Thyroid gland (tissue), 4 donors: ENCODE results near the gene CNDP2. TPM values are rescaled to one million over a fixed set of nuclear protein-coding genes. Genes with fewer than 3 reads are reported as not detected.

Experiments used
- DNase-seq, 2 donors: peaks; one replicate each; pipeline ENCODE4 v3.0.0-alpha.2; 2019
- H3K27ac ChIP-seq, 3 donors: fragments of 200-600 bp; sonication (generic); 1 replicate in 2 of 3; 2 replicates in 1 of 3; pipeline ENCODE4 v1.5.1; 2016 to 2019; ENCODE audit warnings: mild to moderate bottlenecking in 1 of 3, moderate library complexity in 1 of 3
- H3K27me3 ChIP-seq: fragments of 200-600 bp; sonication (generic); one replicate; pipeline ENCODE4 v1.5.1; 2019
- H3K36me3 ChIP-seq, 2 donors: fragments of 200-600 bp; sonication (generic); one replicate each; pipeline ENCODE4 v1.5.1; 2016 to 2019
- H3K4me1 ChIP-seq, 2 donors: fragments of 200-600 bp; sonication (generic); one replicate each; pipeline ENCODE4 v1.5.1; 2017 to 2019
- H3K4me3 ChIP-seq, 3 donors: fragments of 200-600 bp; sonication (generic); replicated peaks in 1 of 3; 1 replicate in 2 of 3; 2 replicates in 1 of 3; pipeline ENCODE4 v1.5.1; 2016; ENCODE audit warnings: mild to moderate bottlenecking in 1 of 3
- H3K9me3 ChIP-seq: fragments of 200-600 bp; sonication (generic); one replicate; pipeline ENCODE4 v1.5.1; 2017
- CTCF ChIP-seq, 6 experiments: fragments of 200-600 bp in 3 of 6; fragments of 450-650 bp in 3 of 6; sonication (generic) in 3 of 6; IDR thresholded peaks; one replicate each; pipeline ENCODE4 v1.5.1; 2016 to 2019; ENCODE audit warnings: antibody characterized with exemption in 6 of 6, mild to moderate bottlenecking in 2 of 6, inconsistent platforms in 1 of 6, moderate library complexity in 1 of 6
- POLR2A ChIP-seq, 2 donors: fragments of 450-650 bp; IDR thresholded peaks; one replicate each; pipeline ENCODE4 v1.6.1; 2017; ENCODE audit warnings: antibody characterized with exemption in 2 of 2, mild to moderate bottlenecking in 2 of 2, moderate library complexity in 1 of 2
- WGBS, 2 donors: methylation state at CpG; one replicate each; pipeline ENCODE4 v1.1.5; 2017; 5-methylcytosine and 5-hydroxymethylcytosine counted together
- intact Hi-C: fragments of 100-400 bp; cut with DNase I; formaldehyde crosslinking; loops from one replicate; pipeline ENCODE4 v1.15.1; 2023
- total RNA-seq, 4 donors: library from RNA; depleted of rRNA; stranded (reverse); fragments of >200 nt; gene quantifications; one replicate each; pipeline ENCODE4 v1.2.3, GENCODE V29; 2016

Gene CNDP2
- total RNA-seq, result 100 to 1,000 TPM; 249 to 437 (median 301) TPM

GRCh38 chr18:74495581-74496507, at the start of gene CNDP2:
CNDP2 (plus strand) TSS chr18:74496363; CDS start chr18:74499974, 3,611 bp downstream.
- intact Hi-C loops, result loop anchor here (5.0 to 10.0 kb wide), 3 partner anchors 99 to 341 kb away; partner anchors contain the start of genes CYB5A and ZNF407
- WGBS, 2 donors, result 0 to 1% methylated on average over 16 to 34 of the region's 71 CpGs
- H3K27me3 ChIP-seq, result no peaks in the 10 kb centered on the region
- no peaks in the 10 kb centered on the region for H3K9me3 ChIP-seq
- H3K4me3 ChIP-seq, result peak within 1 kb of the TSS; percentile 84 to 91 (median 89)
- peaks cover 33 to 38% of the 10 kb centered on the region in 2 donors for H3K4me1 ChIP-seq
- H3K36me3 ChIP-seq, result no peaks in the 10 kb centered on the region
- H3K27ac ChIP-seq, result peak within 1 kb of the TSS; percentile 90 to 97 (median 90)
- peak; percentile 100 for DNase-seq
- TF ChIP-seq CTCF (IDR thresholded peaks at IDR 0.05), result no peak
- peak; percentile 24 to 93 for TF ChIP-seq POLR2A (IDR thresholded peaks at IDR 0.05)

GRCh38 chr18:74446631-74447403, 49.3 kb upstream of the CNDP2 start:
- intact Hi-C loops, result no loop called here

GRCh38 chr18:74447404-74448152, 48.6 kb upstream of the CNDP2 start:
- DNase-seq, result no peak

More at GRCh38 chr18:74446631-74447403, 49.3 kb upstream of the CNDP2 start:
- WGBS, 2 donors, result 96 to 100% methylated on average over 8 to 18 of the region's 38 CpGs
- no peak for DNase-seq
- H3K27me3 ChIP-seq, result no peaks in the 10 kb centered on the region
- no peaks in the 10 kb centered on the region for H3K4me1 ChIP-seq
- H3K4me3 ChIP-seq, result no peak overlapping the region
- no peak overlapping the region for H3K27ac ChIP-seq
- no peaks in the 10 kb centered on the region for H3K9me3 ChIP-seq
- TF ChIP-seq POLR2A (IDR thresholded peaks at IDR 0.05), result no peak
- no peak for TF ChIP-seq CTCF (IDR thresholded peaks at IDR 0.05)
- H3K36me3 ChIP-seq, result no peaks in the 10 kb centered on the region

GRCh38 chr18:74450626-74451025, 45.5 kb upstream of the CNDP2 start:
- Histone ChIP-seq H3K9me3 (no peaks in the 10 kb centered on the region), H3K36me3 (no peaks in the 10 kb centered on the region), H3K4me1 (peaks cover 0 to 4% of the 10 kb centered on the region in 2 donors), H3K27me3 (no peaks in the 10 kb centered on the region), H3K27ac (no peak overlapping the region), H3K4me3 (no peak overlapping the region)
- DNase-seq, result no peak
- 88% methylated on average over 7 of the region's 7 CpGs for WGBS, 2 donors
- intact Hi-C loops, result no loop called here
- no peak for TF ChIP-seq CTCF (IDR thresholded peaks at IDR 0.05)
- TF ChIP-seq POLR2A (IDR thresholded peaks at IDR 0.05), result no peak

More at GRCh38 chr18:74447404-74448152, 48.6 kb upstream of the CNDP2 start:
- H3K27me3 ChIP-seq, result no peaks in the 10 kb centered on the region
- no peaks in the 10 kb centered on the region for H3K4me1 ChIP-seq
- 89 to 92% methylated on average over 6 to 15 of the region's 16 CpGs for WGBS, 2 donors
- H3K27ac ChIP-seq, result no peak overlapping the region
- no peaks in the 10 kb centered on the region for H3K36me3 ChIP-seq
- no peak for TF ChIP-seq CTCF (IDR thresholded peaks at IDR 0.05)
- no peak for TF ChIP-seq POLR2A (IDR thresholded peaks at IDR 0.05)
- no peaks in the 10 kb centered on the region for H3K9me3 ChIP-seq
- H3K4me3 ChIP-seq, result no peak overlapping the region
- intact Hi-C loops, result no loop called here
